ENCODE results near the gene F8.

- TF ChIP-seq POLR2A (IDR thresholded peaks at IDR 0.05) (no peak), EP300 (IDR thresholded peaks at IDR 0.05) (no peak)
Observed at GRCh38 chrX:154914052-154914451, 108.5 kb downstream of the F8 start.
